ENCODE results near the gene SETD3.

SETD3 gene

GRCh38 chr14:99436247-99437180 lies 44.1 kb downstream of the SETD3 start:
- DNase-seq (ENCODE audit: low read depth) = no peak
- no peak for TF ChIP-seq CTCF (IDR thresholded peaks at IDR 0.05; ENCODE audit: control insufficient read depth, extremely low read depth, insufficient read depth)
- no peak overlapping the region for H3K4me3 ChIP-seq (ENCODE audit: low read depth, low read length)

DNA sequence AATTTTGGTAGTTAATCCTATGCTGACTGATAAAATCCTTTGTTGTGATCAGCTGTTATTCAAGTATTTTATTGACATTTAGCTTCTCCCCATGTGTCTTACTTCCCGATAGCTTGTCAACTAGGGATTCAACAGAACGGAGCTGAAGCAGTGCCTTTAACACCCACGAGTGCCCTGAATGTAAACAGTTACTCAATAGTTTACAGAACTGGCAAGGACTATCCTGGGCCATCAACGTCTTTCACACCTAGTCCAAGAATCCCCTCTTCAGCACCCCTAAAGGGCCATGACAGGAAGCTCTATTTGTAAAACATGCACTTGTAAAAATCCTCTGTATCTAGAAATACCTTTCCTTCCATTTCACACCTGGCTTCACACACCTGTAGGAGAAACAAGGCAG lies 45.3 kb downstream of the SETD3 start:
- DNase-seq (ENCODE audit: low read depth) = no peak
- no peak for TF ChIP-seq CTCF (IDR thresholded peaks at IDR 0.05; ENCODE audit: control insufficient read depth, extremely low read depth, insufficient read depth)

DNA sequence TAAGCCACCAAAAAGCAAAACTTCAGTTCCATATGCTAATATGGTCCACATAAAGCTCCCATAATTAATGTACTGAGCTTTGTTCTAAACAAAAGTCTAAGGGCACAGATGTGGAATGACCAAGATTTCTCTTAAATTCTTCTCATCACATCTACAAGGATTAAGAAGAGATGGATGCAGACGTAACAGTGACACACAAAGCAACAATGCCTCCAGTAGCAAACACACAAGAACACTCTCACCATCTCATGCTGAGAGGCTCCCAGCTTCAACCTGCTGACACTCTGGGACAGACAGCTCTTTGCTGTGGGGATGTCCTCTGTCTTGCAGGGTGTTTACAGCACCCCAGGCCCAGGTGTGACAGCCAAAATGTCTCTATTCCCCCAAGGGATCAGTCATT lies 48.2 kb downstream of the SETD3 start:
- no peak overlapping the region for H3K4me3 ChIP-seq (ENCODE audit: low read depth, low read length)
- TF ChIP-seq CTCF (IDR thresholded peaks at IDR 0.05; ENCODE audit: control insufficient read depth, extremely low read depth, insufficient read depth) = no peak
- DNase-seq (ENCODE audit: low read depth) = no peak

More for the DNA sequence above, 45.3 kb downstream of the SETD3 start:
- no peak overlapping the region for H3K4me3 ChIP-seq (ENCODE audit: low read depth, low read length)

DNA sequence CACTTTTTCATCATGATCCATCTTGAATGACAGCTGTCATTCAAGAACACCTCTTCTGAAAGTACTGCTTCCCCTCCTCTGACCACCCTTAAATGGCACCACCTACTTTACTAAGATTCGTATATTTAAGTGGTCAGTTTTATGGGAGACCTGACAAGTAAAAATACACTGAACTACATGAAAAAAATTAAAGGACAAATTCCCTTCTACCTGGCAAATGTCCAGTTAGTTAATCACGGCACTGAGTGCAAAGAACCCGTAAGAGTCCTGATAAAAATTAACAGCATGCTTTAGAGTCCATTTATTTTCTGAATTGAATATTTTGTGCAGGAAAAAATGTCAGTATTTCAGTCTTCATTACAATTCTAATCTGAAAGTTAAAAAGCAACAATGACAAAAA lies 48.7 kb downstream of the SETD3 start:
- no peak for DNase-seq (ENCODE audit: low read depth)
- TF ChIP-seq CTCF (IDR thresholded peaks at IDR 0.05; ENCODE audit: control insufficient read depth, extremely low read depth, insufficient read depth) = no peak

GRCh38 chr14:99430491-99430890 lies 50.2 kb downstream of the SETD3 start:
- TF ChIP-seq CTCF (IDR thresholded peaks at IDR 0.05; ENCODE audit: control insufficient read depth, extremely low read depth, insufficient read depth) = peak; percentile 44; the same call in 1 of the 2 replicates
- H3K4me3 ChIP-seq (ENCODE audit: low read depth, low read length) = no peak overlapping the region
- no peak for DNase-seq (ENCODE audit: low read depth)

More for the DNA sequence above, 48.7 kb downstream of the SETD3 start:
- H3K4me3 ChIP-seq (ENCODE audit: low read depth, low read length) = no peak overlapping the region

- no peak for TF ChIP-seq CTCF (IDR thresholded peaks at IDR 0.05; ENCODE audit: control insufficient read depth, extremely low read depth, insufficient read depth)
- DNase-seq (ENCODE audit: low read depth) = no peak
- no peak overlapping the region for H3K4me3 ChIP-seq (ENCODE audit: low read depth, low read length)
Measured at GRCh38 chr14:99427632-99428300, 52.9 kb downstream of the SETD3 start.
